NCI-H1417 treated with DMSO at 0.1 percent for 48 hours (cell line): ENCODE data around the gene COL19A1.
"Not testable (repeated sequence)": the region's sequence is repeated elsewhere in the genome, so short reads cannot be mapped to it uniquely, and the experiment has no call there.

Source experiments
- DNase-seq: peaks from one replicate; lab custom pipeline; 2025; lab: John Stamatoyannopoulos, UW

The COL19A1 gene

DNA sequence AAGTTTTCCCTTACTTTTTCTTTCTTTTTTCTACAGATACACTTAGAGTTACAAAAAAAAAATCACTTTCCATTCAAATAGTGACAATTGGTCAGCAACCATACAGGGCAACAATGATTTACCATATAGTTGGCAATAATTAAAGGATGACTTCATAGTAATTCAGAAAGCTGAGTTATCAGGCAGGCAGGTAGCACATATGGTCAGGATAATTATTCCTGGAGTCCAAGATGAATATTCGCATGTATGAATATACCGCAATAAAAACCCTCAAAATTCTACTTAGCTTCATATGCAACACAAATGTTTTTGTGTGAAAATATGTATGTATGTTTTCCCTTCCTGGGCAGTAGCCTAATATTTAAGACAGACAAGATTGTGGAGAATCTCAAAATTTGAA, 34.5 kb downstream of the COL19A1 start:
- no peak for DNase-seq

DNA sequence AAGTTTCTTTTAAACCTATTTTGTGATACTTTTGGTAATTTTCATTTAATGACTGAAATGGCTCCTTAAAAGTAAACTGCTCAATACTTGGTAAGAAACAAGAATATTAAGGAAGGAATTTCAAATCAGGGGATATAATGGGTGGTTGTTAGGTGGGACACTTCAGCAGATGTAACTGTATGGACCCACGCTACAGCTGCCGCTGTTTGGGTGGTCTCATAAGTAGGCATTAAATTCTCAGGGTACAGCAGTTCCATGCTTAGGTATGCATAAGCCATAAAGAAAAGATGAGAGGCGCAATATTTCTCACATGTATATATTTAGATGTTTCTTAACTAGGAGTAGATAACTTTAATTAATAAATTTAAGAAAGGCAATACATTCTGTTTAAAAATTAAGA, 35.0 kb downstream of the COL19A1 start:
- no peak for DNase-seq

GRCh38 chr6:69907981-69908498, 41.7 kb downstream of the COL19A1 start:
- no peak for DNase-seq

GRCh38 chr6:69913361-69913760, 47.0 kb downstream of the COL19A1 start:
- DNase-seq: no peak

- no peak for DNase-seq
These were observed 47.7 kb downstream of the COL19A1 start for GRCh38 chr6:69914015-69914485.

DNA sequence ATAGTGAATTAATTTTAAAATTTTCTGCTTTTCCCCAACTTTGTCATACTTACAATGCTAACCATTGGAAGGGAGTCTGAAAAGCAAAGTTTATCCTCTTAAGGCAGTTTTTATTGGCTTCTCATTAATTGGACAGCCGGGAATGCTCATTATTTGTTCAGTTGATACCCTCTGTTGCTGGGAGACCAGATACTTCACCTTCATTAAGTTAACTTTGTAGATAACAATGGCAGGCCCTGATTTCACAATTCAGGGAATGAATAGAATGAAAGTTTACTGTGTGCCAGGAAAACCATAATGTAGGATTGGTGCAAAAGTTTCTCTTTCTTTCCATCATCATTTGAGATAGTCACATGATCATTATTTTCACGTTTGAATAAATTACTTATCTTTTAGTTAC, 49.0 kb downstream of the COL19A1 start:
- no peak for DNase-seq

GRCh38 chr6:69917834-69918233, 51.5 kb downstream of the COL19A1 start:
- no peak for DNase-seq

- DNase-seq: no peak
These were observed 52.6 kb downstream of the COL19A1 start for GRCh38 chr6:69918813-69919475.

- not testable (repeated sequence) for DNase-seq
These were observed 54.7 kb downstream of the COL19A1 start for GRCh38 chr6:69921066-69921465.

- not testable (repeated sequence) for DNase-seq
These were observed 55.3 kb downstream of the COL19A1 start for GRCh38 chr6:69921611-69922010.

DNA sequence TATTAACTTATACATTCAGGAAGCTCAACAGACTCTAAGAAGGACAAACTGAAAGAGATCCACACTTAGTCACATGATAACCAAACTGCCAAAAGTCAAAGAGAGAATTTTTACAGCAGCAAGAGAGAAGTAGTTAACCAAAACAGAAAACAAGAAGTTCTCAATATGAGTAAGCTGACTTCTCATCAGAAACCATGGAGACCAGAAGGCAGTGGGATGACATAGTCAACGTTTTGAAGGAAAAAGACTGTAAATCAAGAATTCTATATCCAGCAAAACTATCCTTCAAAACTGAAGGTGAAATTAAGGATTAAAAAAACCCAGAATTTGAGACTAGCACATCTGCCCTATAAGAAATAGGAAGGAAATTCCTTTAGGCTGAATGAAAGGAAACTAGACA, 60.4 kb downstream of the COL19A1 start:
- DNase-seq: no peak

- DNase-seq: no peak
These were observed 66.9 kb downstream of the COL19A1 start for GRCh38 chr6:69933239-69933638.

- no peak for DNase-seq
These were observed 68.7 kb downstream of the COL19A1 start for GRCh38 chr6:69935079-69935478.

DNA sequence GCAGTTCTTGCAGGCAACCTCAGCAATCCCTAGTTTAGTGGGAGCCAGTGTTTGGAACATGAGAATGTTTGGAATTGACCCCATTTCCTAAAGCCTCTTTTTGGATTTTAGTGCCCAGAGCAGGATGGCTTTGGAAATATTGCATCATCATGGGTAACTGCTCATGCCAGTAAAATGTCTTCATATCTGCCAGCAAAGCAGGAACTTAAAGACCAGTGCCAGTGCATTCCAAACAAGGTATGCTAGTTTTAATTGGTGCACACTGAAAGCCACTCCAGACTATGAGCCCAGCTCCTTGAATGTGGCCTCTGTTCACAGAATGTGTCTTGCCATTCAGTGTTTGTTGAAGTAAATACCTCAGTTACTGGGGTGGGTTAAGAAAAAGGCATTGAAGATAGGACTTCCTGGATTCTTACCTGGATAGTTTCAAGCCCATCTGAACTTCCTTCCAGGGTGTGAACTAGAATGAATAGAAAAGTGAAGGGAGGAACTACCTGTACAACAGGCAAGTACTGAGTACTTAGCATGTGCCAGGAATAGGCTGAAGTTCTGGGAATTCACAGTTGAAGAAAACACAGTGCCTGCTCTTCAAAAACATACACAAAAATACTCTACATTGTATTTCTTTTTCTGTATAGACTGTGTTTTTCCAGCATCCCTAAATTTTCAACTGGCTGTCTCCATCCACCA, 70.5 kb downstream of the COL19A1 start:
- DNase-seq: no peak

DNA sequence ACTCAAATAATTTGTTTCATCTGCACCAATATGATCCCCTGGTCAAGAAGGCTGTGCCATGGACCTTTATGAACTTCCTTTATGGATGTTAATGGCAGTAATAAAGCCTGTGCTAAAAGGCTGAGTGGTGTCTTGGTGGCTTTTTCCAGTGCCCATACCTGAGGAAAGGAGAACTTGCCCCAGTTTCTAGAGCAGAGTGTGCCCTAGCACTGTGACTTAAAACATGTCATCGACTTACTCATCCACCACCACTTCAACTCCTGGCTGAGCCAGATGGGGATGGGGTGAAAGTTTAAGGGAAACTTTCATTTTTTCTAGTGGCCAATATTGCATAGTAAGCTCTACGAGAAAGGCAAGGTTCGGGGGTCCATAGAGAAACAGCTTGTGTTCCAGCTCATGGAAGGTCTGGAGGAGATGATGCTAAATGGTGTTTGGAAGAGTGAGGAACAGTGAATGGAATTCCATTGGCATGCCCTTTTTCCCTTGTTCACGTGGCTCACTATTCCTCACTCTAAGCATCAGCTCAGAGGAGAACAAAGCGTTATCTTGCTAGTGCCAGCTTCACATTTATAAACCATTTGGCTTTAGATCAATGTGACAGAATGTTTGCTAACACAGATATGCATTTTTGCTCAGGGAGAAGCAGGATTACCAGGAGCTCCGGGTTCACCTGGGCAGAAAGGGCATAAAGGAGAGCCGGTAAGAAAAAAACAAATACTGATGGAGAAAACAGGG, 71.2 kb downstream of the COL19A1 start:
- DNase-seq: no peak

DNA sequence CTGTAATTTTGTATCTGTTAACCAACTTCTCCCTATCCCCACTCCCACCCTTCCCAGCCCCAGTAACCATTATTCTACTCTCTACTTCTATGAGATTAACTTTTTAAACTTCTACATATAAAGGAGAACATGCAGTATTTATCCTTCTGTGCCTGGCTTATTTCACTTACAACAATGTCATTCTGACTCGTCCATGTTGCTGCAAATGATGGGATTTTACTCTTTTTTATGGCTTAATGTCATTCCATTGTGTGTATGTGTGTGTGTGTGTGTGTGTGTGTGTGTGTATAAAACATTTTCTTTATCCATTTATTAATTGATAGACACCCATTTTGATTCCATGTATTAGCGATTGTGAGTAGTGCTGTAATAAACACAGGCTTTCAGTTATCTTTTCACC, 76.1 kb downstream of the COL19A1 start:
- no peak for DNase-seq

DNA sequence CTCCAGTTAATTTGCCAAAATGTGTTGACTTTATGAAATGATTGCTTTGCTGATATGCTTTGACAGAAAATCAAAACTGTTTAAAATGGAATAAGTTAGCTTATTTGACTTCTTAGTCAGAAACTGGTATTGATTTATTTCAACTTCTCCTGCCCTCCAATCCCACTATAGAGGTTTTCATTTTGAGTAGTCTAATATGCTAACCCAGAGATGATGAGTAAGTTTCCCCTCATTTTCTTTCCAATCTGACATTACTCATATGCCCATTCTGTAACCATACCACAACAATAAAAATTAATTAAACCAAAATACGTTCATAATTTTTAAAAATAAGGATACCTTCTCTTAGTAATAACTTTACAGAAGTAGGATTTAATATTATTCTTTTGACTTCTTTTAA, 78.8 kb downstream of the COL19A1 start:
- DNase-seq: no peak

DNA sequence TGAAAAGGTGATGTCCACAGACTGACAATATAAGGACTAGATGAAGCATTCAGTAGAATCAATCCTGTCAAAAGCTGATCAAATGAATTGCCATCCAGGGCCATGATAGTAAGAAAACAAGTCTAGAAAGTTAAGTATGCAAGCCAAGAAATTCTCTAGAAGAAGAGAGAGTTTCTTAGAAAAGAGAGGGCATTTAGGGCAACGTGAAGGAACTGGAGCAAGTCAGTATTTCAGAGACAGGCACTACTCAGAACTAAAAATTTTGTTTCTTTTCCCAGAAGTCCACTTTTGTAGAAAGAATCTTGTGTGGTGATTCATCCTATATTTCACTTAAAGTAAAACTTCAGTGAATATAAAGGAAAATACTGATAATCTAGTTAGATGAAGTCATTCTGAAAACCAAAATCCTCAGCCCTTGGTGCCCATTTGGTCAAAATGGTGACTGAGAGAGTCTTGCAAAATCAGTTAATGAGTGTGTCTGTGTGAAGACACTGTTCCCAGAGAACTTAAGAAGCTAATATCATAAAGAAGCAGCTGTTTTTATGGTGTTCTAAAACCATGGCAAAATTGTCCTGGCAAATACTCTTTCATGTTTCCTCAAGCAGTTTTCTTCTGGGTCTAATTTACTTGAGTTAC, 82.2 kb downstream of the COL19A1 start:
- no peak for DNase-seq

- no peak for DNase-seq
These were observed 87.1 kb downstream of the COL19A1 start for GRCh38 chr6:69953491-69953890.

GRCh38 chr6:69954733-69955132, 88.4 kb downstream of the COL19A1 start:
- no peak for DNase-seq

DNA sequence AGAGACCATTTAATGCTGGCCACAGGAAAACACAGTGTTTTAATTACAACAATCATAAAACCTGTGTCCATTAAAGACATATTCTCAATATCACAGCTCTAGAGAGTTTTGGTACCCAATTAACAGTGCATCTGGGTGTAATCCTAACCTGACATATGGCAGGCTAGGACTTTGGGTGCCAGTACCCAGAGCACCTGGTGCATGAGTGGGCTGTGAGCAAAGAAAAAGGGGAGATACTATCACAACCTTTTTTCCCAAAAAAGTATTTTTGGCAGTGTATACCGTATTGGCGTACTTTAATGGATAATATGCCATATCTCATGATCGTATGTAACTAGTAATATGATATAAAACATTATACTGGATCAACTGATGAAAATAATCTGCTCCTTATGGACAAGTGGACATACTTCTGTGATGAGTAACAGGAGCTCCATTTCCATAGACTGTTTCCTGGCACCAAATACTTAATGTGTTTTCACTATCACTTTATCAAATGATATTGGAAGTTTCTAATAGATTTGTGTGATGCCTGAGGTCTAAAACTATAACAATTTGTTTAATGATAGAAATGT, 91.7 kb downstream of the COL19A1 start:
- no peak for DNase-seq

GRCh38 chr6:69958978-69959377, 92.6 kb downstream of the COL19A1 start:
- DNase-seq: no peak
